AG04450 (cell line): ENCODE results near the gene CEP41. TPM values are rescaled to one million over a fixed set of nuclear protein-coding genes. Genes with fewer than 3 reads are reported as not detected.

Source experiments
- CTCF ChIA-PET: fragments of 300-600, 350-600 bp; formaldehyde crosslinking; extraction: SDS; loops from one replicate; lab custom pipeline; 2022; ENCODE audit warnings: antibody characterized with exemption, inconsistent platforms; lab: Charles Lee
- POLR2A ChIA-PET: fragments of 350-600 bp; formaldehyde crosslinking; extraction: SDS; loops from one replicate; lab custom pipeline; 2021; ENCODE audit warnings: antibody characterized with exemption, inconsistent platforms; lab: Yijun Ruan, JAX
- DNase-seq: peaks from one replicate; pipeline ENCODE4 v3.0.0-alpha.2; 2011; ENCODE audit warnings: low read depth, low spot score
- H3K27ac ChIP-seq: one replicate; pipeline ENCODE4 v1.5.1; 2012; ENCODE audit warnings: low read depth, low read length, control low read depth
- H3K27me3 ChIP-seq: one replicate; pipeline ENCODE4 v1.6.0; 2012; ENCODE audit warnings: low read length; ENCODE audit not compliant: control insufficient read depth, insufficient read depth
- H3K4me3 ChIP-seq: 2 replicates; pipeline ENCODE4 v1.5.1; 2011; ENCODE audit warnings: mild to moderate bottlenecking, low read depth, low read length, control low read depth
- H3K9me3 ChIP-seq: 2 replicates; pipeline ENCODE4 v1.5.1; 2012; ENCODE audit warnings: low read length; ENCODE audit not compliant: control insufficient read depth, insufficient read depth
- CTCF ChIP-seq: IDR thresholded peaks from 2 replicates; pipeline ENCODE4 v1.5.1; 2011; ENCODE audit warnings: low read depth, low read length, control low read depth, inconsistent platforms
- polyA plus RNA-seq: library from polyadenylated mRNA; depleted of rRNA; stranded (reverse); fragments of >200 nt; gene quantifications from 2 replicates; pipeline ENCODE4 v1.2.3, GENCODE V29; 2011

The CEP41 gene
- polyA plus RNA-seq, 1 experiment: 26.4 TPM

- ChIA-PET CTCF (interaction anchor here (0.7 kb wide), 1 partner anchor 49 kb away, joined by 4 read pairs; no protein-coding TSS in a partner anchor), POLR2A (no interaction called here)
- TF ChIP-seq CTCF: no peak
- no peak overlapping the region for H3K27ac ChIP-seq
- no peak overlapping the region for H3K4me3 ChIP-seq
- no peaks in the 10 kb centered on the region for H3K27me3 ChIP-seq
- no peaks in the 10 kb centered on the region for H3K9me3 ChIP-seq
- DNase-seq: no peak
Measured at GRCh38 chr7:130413201-130413600, 27.6 kb downstream of the CEP41 start.

GRCh38 chr7:130410868-130411541 lies 29.8 kb downstream of the CEP41 start:
- H3K27me3 ChIP-seq: no peaks in the 10 kb centered on the region
- no peak overlapping the region for H3K27ac ChIP-seq
- no peak overlapping the region for H3K4me3 ChIP-seq
- TF ChIP-seq CTCF: no peak
- ChIA-PET CTCF (interaction anchor here (0.6 kb wide), 1 partner anchor 338 kb away, joined by 3 read pairs; no protein-coding TSS in a partner anchor), POLR2A (no interaction called here)
- H3K9me3 ChIP-seq: no peaks in the 10 kb centered on the region
- no peak for DNase-seq

DNA sequence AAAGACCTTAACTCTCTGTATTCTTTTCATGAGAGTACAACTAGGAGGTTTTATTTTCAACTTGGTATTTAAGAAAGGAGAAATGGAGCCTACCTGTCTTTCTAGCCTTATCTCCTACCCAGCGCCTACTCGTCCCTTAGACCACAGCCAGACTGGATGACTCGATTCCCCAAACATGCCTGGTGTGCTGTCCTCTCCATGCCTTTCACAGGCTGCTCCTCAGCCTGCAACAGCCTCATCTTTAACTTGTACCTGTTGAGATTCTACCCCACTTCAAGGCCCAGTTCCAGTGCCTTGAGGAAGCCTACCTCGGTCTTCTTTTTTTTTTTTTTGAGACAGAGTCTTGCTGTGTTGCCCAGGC lies 31.1 kb downstream of the CEP41 start:
- no peaks in the 10 kb centered on the region for H3K27me3 ChIP-seq
- DNase-seq: no peak
- H3K4me3 ChIP-seq: no peak overlapping the region
- ChIA-PET CTCF (interaction anchor here (0.7 kb wide), 1 partner anchor 311 kb away, joined by 4 read pairs; no protein-coding TSS in a partner anchor), POLR2A (no interaction called here)
- H3K27ac ChIP-seq: no peak overlapping the region
- TF ChIP-seq CTCF: no peak
- H3K9me3 ChIP-seq: no peaks in the 10 kb centered on the region

DNA sequence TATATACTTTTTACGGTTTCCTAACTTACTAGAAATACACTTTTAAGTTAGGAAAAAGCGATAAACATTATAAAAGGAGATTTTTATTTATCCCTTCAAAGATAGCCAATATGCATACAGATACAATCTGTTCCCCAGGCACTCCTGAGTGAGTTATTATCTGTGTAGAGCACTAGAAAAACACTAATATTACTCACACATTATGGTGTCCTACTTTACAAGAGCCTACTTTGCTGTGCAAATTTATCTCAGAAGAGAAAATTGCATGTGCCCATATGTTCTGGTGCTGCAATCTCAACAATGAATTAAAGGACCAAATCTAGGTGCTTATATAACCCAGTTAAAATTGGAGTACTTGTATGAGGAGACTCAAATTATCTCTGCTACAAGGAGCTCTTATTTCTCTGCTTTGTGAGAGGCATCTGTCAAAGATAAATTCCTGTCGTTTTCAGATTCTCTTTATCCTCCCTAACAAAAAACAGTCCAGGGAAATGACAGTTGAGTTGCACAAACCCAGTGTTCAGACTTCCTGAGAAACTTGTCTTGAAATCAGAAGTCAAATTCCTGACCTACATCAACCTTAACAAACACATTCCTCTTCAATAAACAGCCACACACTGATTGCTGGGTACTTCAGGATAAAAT lies 31.6 kb downstream of the CEP41 start:
- no peak overlapping the region for H3K27ac ChIP-seq
- H3K4me3 ChIP-seq: no peak overlapping the region
- H3K27me3 ChIP-seq: no peaks in the 10 kb centered on the region
- ChIA-PET POLR2A (no interaction called here), CTCF (interaction anchor here (0.6 kb wide), 1 partner anchor 318 kb away, joined by 3 read pairs; no protein-coding TSS in a partner anchor)
- DNase-seq: no peak
- no peak for TF ChIP-seq CTCF
- no peaks in the 10 kb centered on the region for H3K9me3 ChIP-seq

DNA sequence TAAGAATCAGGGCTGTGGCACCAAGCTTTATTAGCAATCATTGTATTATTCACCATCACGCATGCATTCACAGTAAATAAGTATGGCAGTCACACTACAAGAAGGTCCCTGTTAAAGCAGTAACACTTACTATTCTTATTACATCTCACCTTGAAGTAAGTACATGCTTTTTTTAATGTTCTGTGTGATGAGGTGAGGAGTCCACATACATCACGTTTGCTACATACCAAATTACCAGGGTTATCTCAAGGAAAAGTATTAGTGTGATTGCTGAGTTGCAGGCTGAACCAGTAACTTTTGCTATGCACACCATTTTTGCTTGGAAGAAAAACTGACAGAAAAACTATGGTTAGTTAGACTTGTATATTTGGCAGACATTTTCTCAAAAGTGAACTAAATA lies 35.8 kb downstream of the CEP41 start:
- no peaks in the 10 kb centered on the region for H3K9me3 ChIP-seq
- POLR2A ChIA-PET: no interaction called here
- H3K27me3 ChIP-seq: no peaks in the 10 kb centered on the region
- no peak for DNase-seq
- H3K27ac ChIP-seq: no peak overlapping the region
- TF ChIP-seq CTCF: no peak
- no peak overlapping the region for H3K4me3 ChIP-seq
- CTCF ChIA-PET: no interaction called here
